ENCODE results near the gene OTUB2.
A peak's percentile ranks its signal among the peaks of the same experiment; 100 is the strongest.

Gene OTUB2

GRCh38 chr14:94022532-94023411 lies 3.4 kb upstream of the OTUB2 start:
- Histone ChIP-seq H2AFZ (ENCODE audit: low read length, unreplicated experiment) (no peak overlapping the region), H3K36me3 (ENCODE audit: insufficient read depth, low read length) (no peaks in the 10 kb centered on the region), H3K4me3 (ENCODE audit: low read depth, low read length) (no peak overlapping the region), H3K79me2 (ENCODE audit: control insufficient read depth, insufficient read depth, low read length, unreplicated experiment) (no peaks in the 10 kb centered on the region), H3K27me3 (ENCODE audit: insufficient read depth, low read length) (peaks cover 7% of the 10 kb centered on the region; the same call in 1 of the 2 replicates), H3K4me1 (ENCODE audit: control insufficient read depth, insufficient read depth, low read length, unreplicated experiment) (no peaks in the 10 kb centered on the region), H3K27ac (ENCODE audit: low read depth, low read length) (no peak overlapping the region)

DNA sequence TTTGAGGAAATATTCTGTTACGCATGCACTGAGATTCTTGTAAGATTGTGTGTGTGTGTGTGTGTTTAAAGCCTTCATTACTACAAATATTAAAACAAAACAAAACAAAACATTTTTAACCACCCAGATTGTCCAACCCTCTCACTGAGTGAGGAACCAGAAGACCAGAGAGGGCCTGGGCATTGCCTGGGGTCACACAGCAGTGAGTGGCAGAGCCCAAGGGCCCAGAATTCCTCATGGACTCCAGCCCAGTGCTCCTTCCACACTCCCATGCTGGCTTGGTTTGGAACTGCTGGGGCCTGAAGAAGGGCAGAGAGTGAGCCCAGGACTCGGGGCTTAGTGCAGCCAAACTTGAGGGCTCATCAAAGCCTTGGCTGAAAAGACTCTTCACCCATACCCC lies 1.6 kb upstream of the OTUB2 start:
- Histone ChIP-seq H3K27ac (ENCODE audit: low read depth, low read length) (no peak overlapping the region), H3K4me3 (ENCODE audit: low read depth, low read length) (no peak overlapping the region), H3K27me3 (ENCODE audit: insufficient read depth, low read length) (no peaks in the 10 kb centered on the region), H3K79me2 (ENCODE audit: control insufficient read depth, insufficient read depth, low read length, unreplicated experiment) (no peaks in the 10 kb centered on the region), H3K4me1 (ENCODE audit: control insufficient read depth, insufficient read depth, low read length, unreplicated experiment) (no peaks in the 10 kb centered on the region), H2AFZ (ENCODE audit: low read length, unreplicated experiment) (no peak overlapping the region), H3K36me3 (ENCODE audit: insufficient read depth, low read length) (no peaks in the 10 kb centered on the region)

DNA sequence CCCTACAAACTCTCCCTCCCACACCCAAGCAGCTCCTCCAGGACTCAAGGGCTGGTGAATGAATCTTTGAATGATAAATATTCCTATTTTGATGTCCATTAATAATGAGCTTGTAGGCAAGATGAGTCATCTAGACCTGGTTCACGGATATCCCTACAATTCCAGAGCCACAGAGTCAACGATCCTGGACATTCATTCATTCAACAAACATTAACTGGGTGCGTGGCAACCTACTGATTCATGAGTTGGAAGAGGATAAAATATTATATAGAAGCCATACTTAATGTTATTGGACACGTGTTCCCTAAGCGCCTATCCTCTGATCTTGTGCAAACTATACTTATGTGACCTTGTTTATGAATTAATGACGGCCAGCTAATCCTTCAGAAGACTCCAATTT lies 420 bp upstream of the OTUB2 start:
- Histone ChIP-seq H3K27me3 (ENCODE audit: insufficient read depth, low read length) (no peaks in the 10 kb centered on the region), H3K79me2 (ENCODE audit: control insufficient read depth, insufficient read depth, low read length, unreplicated experiment) (no peaks in the 10 kb centered on the region), H3K36me3 (ENCODE audit: insufficient read depth, low read length) (no peaks in the 10 kb centered on the region), H3K4me1 (ENCODE audit: control insufficient read depth, insufficient read depth, low read length, unreplicated experiment) (no peaks in the 10 kb centered on the region), H2AFZ (ENCODE audit: low read length, unreplicated experiment) (peak overlapping the region; percentile 55), H3K4me3 (ENCODE audit: low read depth, low read length) (peak overlapping the region; percentile 79), H3K27ac (ENCODE audit: low read depth, low read length) (no peak overlapping the region)

- no peaks in the 10 kb centered on the region for H3K27me3 ChIP-seq (ENCODE audit: insufficient read depth, low read length)
- peak overlapping the region; percentile 79 for H3K4me3 ChIP-seq (ENCODE audit: low read depth, low read length)
- no peak overlapping the region for H3K27ac ChIP-seq (ENCODE audit: low read depth, low read length)
- H2AFZ ChIP-seq (ENCODE audit: low read length, unreplicated experiment), result peak overlapping the region; percentile 86
- no peaks in the 10 kb centered on the region for H3K79me2 ChIP-seq (ENCODE audit: control insufficient read depth, insufficient read depth, low read length, unreplicated experiment)
- no peaks in the 10 kb centered on the region for H3K36me3 ChIP-seq (ENCODE audit: insufficient read depth, low read length)
- H3K4me1 ChIP-seq (ENCODE audit: control insufficient read depth, insufficient read depth, low read length, unreplicated experiment), result no peaks in the 10 kb centered on the region
Measured at GRCh38 chr14:94026889-94027469, 839 bp downstream of the OTUB2 start.

GRCh38 chr14:94027566-94028449 lies 1.7 kb downstream of the OTUB2 start:
- H3K4me3 ChIP-seq (ENCODE audit: low read depth, low read length), result no peak overlapping the region
- no peak overlapping the region for H2AFZ ChIP-seq (ENCODE audit: low read length, unreplicated experiment)
- no peaks in the 10 kb centered on the region for H3K36me3 ChIP-seq (ENCODE audit: insufficient read depth, low read length)
- H3K27me3 ChIP-seq (ENCODE audit: insufficient read depth, low read length), result no peaks in the 10 kb centered on the region
- H3K4me1 ChIP-seq (ENCODE audit: control insufficient read depth, insufficient read depth, low read length, unreplicated experiment), result no peaks in the 10 kb centered on the region
- no peaks in the 10 kb centered on the region for H3K79me2 ChIP-seq (ENCODE audit: control insufficient read depth, insufficient read depth, low read length, unreplicated experiment)
- no peak overlapping the region for H3K27ac ChIP-seq (ENCODE audit: low read depth, low read length)

DNA sequence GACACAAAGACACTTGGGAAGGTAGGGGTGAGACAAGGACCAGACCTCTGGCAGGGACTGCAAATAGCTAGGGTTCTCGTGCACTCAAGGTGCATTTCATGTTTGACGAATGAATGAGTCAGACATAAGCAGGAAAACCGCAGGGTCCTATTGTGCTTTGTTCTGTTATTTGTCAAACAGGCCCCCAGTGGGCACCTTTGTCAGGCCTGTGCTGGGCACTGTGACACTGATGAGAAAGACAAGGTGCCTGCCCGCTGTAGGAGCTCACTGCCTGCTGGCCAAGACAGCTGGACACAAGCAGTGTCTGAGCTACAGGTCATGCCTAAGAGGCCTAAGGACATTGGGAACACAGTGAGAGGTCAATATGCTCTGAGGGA lies 2.3 kb downstream of the OTUB2 start:
- Histone ChIP-seq H3K36me3 (ENCODE audit: insufficient read depth, low read length) (no peaks in the 10 kb centered on the region), H3K4me3 (ENCODE audit: low read depth, low read length) (no peak overlapping the region), H3K79me2 (ENCODE audit: control insufficient read depth, insufficient read depth, low read length, unreplicated experiment) (no peaks in the 10 kb centered on the region), H2AFZ (ENCODE audit: low read length, unreplicated experiment) (no peak overlapping the region), H3K27me3 (ENCODE audit: insufficient read depth, low read length) (no peaks in the 10 kb centered on the region), H3K27ac (ENCODE audit: low read depth, low read length) (no peak overlapping the region), H3K4me1 (ENCODE audit: control insufficient read depth, insufficient read depth, low read length, unreplicated experiment) (no peaks in the 10 kb centered on the region)

GRCh38 chr14:94029265-94029664 lies 3.1 kb downstream of the OTUB2 start:
- H3K4me3 ChIP-seq (ENCODE audit: low read depth, low read length), result no peak overlapping the region
- H3K79me2 ChIP-seq (ENCODE audit: control insufficient read depth, insufficient read depth, low read length, unreplicated experiment), result no peaks in the 10 kb centered on the region
- H3K36me3 ChIP-seq (ENCODE audit: insufficient read depth, low read length), result no peaks in the 10 kb centered on the region
- H3K27me3 ChIP-seq (ENCODE audit: insufficient read depth, low read length), result no peaks in the 10 kb centered on the region
- H2AFZ ChIP-seq (ENCODE audit: low read length, unreplicated experiment), result no peak overlapping the region
- no peaks in the 10 kb centered on the region for H3K4me1 ChIP-seq (ENCODE audit: control insufficient read depth, insufficient read depth, low read length, unreplicated experiment)
- H3K27ac ChIP-seq (ENCODE audit: low read depth, low read length), result no peak overlapping the region

DNA sequence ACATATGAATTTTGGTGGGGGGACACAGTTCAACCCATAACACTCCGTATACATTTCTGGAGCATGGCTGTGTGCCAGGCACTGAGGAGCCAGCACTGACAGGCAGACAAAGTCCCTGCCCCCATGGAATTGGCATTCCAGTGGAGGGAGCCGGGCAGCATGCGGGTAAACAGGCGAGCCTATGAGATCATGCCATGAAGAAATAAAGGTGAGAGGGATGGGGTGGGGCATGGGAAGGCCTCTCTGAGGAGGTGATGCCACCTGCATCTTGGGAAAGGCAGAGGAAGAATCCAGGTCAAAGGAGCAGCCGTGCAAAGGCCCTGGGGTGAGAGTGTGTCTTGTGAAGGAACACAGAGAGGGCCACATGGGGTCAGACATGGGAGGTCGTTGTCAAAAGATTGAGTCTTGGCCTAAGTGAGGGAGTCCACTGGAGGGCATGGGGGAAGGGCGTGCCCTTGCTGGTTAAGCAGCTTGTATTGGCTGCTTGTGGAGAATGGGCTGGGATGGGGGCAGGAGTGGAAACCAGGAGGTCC lies 3.6 kb downstream of the OTUB2 start:
- no peaks in the 10 kb centered on the region for H3K36me3 ChIP-seq (ENCODE audit: insufficient read depth, low read length)
- no peak overlapping the region for H3K27ac ChIP-seq (ENCODE audit: low read depth, low read length)
- H3K79me2 ChIP-seq (ENCODE audit: control insufficient read depth, insufficient read depth, low read length, unreplicated experiment), result no peaks in the 10 kb centered on the region
- H2AFZ ChIP-seq (ENCODE audit: low read length, unreplicated experiment), result no peak overlapping the region
- no peaks in the 10 kb centered on the region for H3K27me3 ChIP-seq (ENCODE audit: insufficient read depth, low read length)
- H3K4me1 ChIP-seq (ENCODE audit: control insufficient read depth, insufficient read depth, low read length, unreplicated experiment), result no peaks in the 10 kb centered on the region
- no peak overlapping the region for H3K4me3 ChIP-seq (ENCODE audit: low read depth, low read length)

DNA sequence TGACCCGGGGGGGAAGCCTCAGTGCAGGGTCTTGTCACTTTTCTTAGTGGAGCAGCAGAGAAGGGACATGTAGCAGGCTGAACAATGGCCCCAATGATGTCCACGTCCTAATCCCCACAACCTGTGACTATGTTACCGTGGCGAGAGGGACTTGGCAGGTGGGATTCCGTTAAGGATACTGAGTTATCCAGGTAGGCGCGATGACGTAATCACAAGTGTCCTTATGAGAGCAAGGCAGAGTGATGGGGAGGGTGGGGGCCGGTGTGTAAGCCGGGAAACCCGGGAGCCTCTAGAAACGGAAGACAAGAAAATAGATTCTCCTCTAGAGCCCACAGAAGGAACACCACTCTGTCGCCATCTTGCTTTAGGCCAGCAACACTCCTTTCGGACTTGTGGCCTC lies 4.4 kb downstream of the OTUB2 start:
- Histone ChIP-seq H3K4me3 (ENCODE audit: low read depth, low read length) (no peak overlapping the region), H3K27me3 (ENCODE audit: insufficient read depth, low read length) (no peaks in the 10 kb centered on the region), H3K79me2 (ENCODE audit: control insufficient read depth, insufficient read depth, low read length, unreplicated experiment) (no peaks in the 10 kb centered on the region), H3K4me1 (ENCODE audit: control insufficient read depth, insufficient read depth, low read length, unreplicated experiment) (no peaks in the 10 kb centered on the region), H3K27ac (ENCODE audit: low read depth, low read length) (no peak overlapping the region), H3K36me3 (ENCODE audit: insufficient read depth, low read length) (no peaks in the 10 kb centered on the region), H2AFZ (ENCODE audit: low read length, unreplicated experiment) (no peak overlapping the region)

GRCh38 chr14:94031161-94031882 lies 5.2 kb downstream of the OTUB2 start:
- no peaks in the 10 kb centered on the region for H3K36me3 ChIP-seq (ENCODE audit: insufficient read depth, low read length)
- no peaks in the 10 kb centered on the region for H3K27me3 ChIP-seq (ENCODE audit: insufficient read depth, low read length)
- no peaks in the 10 kb centered on the region for H3K4me1 ChIP-seq (ENCODE audit: control insufficient read depth, insufficient read depth, low read length, unreplicated experiment)
- H3K4me3 ChIP-seq (ENCODE audit: low read depth, low read length), result no peak overlapping the region
- no peak overlapping the region for H2AFZ ChIP-seq (ENCODE audit: low read length, unreplicated experiment)
- no peaks in the 10 kb centered on the region for H3K79me2 ChIP-seq (ENCODE audit: control insufficient read depth, insufficient read depth, low read length, unreplicated experiment)
- H3K27ac ChIP-seq (ENCODE audit: low read depth, low read length), result no peak overlapping the region
